Body of pancreas (tissue), 4 donors: Measurements from ENCODE around the gene PHF21B.

ENCODE experiments used
- CTCF ChIP-seq, 7 experiments: fragments of 450-650 bp in 4 of 7; fragments of 200-600 bp in 3 of 7; sonication (generic) in 3 of 7; IDR thresholded peaks; one replicate each; pipeline ENCODE4 v1.5.1; 2016 to 2019; ENCODE audit warnings: antibody characterized with exemption in 7 of 7
- POLR2A ChIP-seq, 3 donors: fragments of 450-650 bp; IDR thresholded peaks; one replicate each; pipeline ENCODE4 v1.6.1; 2016; ENCODE audit warnings: antibody characterized with exemption in 3 of 3, mild to moderate bottlenecking in 2 of 3

DNA sequence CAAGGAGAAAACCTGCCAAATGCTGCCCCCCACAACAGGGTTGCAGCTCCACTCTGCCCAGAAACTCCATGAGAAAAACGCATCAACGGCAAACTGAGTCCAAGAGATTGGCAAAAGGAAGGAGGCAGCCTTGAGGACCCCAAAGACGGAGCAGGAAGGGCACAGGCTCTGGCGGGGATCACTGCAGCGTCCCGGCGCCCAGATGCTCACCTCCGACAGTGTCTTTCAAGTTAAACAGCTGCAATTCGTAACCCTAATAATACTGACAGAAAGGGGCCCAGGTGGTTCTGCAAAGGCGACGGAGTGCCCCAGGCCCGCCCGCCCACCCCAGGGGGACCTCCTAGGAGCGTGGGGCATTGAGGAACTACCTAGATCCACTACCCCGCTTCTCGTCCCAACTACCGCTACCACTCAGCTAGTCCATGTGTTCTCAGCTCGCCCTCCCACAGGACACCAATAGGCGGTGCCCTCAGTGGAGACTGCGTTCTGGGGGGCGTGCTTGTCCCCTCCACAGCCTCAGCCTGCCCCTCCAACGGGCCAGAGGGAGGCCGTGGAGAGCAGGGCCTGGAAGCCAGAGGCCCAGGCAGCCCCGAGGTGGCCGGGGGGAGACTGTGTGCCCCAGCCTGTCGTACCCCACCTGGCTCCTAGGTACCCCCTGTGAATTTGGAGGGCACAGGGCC lies 127.4 kb downstream of the PHF21B start:
- TF ChIP-seq CTCF (IDR thresholded peaks at IDR 0.05) (no peak), POLR2A (IDR thresholded peaks at IDR 0.05) (no peak)
